GM12878 (cell line): ENCODE results near the gene SLC9C1. TPM values are rescaled to one million over a fixed set of nuclear protein-coding genes. Genes with fewer than 3 reads are reported as not detected.

ENCODE experiments used
- HCFC1 ChIP-seq: fragments of 150-350 bp; IDR thresholded peaks from 2 replicates; pipeline ENCODE4 v1.6.1; 2014; ENCODE audit warnings: low read length
- IKZF2 ChIP-seq, 2 experiments: fragments of 450-650 bp; IDR thresholded peaks; 2 replicates each; pipeline ENCODE4 v1.6.1; 2017; ENCODE audit warnings: mild to moderate bottlenecking in 2 of 2, moderate library complexity in 2 of 2
- MEF2A ChIP-seq: IDR thresholded peaks from 2 replicates; pipeline ENCODE4 v1.6.1; 2011; ENCODE audit warnings: low read depth, mild to moderate bottlenecking, low read length, moderate library complexity; ENCODE audit not compliant: insufficient read depth
- MYB ChIP-seq: fragments of 150-350 bp; IDR thresholded peaks from 2 replicates; pipeline ENCODE4 v1.6.1; 2014; ENCODE audit warnings: mild to moderate bottlenecking, low read depth, low read length, borderline replicate concordance
- POLR2A ChIP-seq: IDR thresholded peaks from 2 replicates; pipeline ENCODE4 v1.6.1; 2011; ENCODE audit warnings: low read depth, mild to moderate bottlenecking, low read length
- WRNIP1 ChIP-seq: IDR thresholded peaks from 2 replicates; pipeline ENCODE4 v1.6.1; 2011; ENCODE audit warnings: low read depth, low read length, improper control_type of control experiment, borderline replicate concordance
- ZNF592 ChIP-seq: fragments of 450-650 bp; IDR thresholded peaks from 2 replicates; pipeline ENCODE4 v1.6.1; 2017; ENCODE audit warnings: mild to moderate bottlenecking, moderate library complexity
- polyA plus RNA-seq, 11 experiments: library from polyadenylated mRNA; depleted of rRNA in 4 of 11; unstranded in 6 of 11; stranded (reverse) in 5 of 11; fragments of >200 nt; fragmentation: Nextera tagmentation in 4 of 11; fragmentation: Illumina TruSeq in 1 of 11; extraction: Ambion mirVana in 4 of 11; extraction: Trizol in 1 of 11; gene quantifications; 1 replicate in 1 of 11; 2 replicates in 10 of 11; pipeline versions ENCODE4 v1.2.1 to v1.2.3, GENCODE V29; 2011 to 2016; ENCODE audit warnings: inconsistent platforms in 2 of 11, missing spikeins in 2 of 11, low read depth in 1 of 11
- total RNA-seq, 4 experiments: library from RNA; depleted of rRNA in 3 of 4; stranded (reverse); fragments of >200 nt in 3 of 4; fragmentation: Illumina TruSeq in 1 of 4; extraction: Trizol in 1 of 4; gene quantifications; 2 replicates each; pipeline versions ENCODE4 v1.2.1 to v1.2.3, GENCODE V29; 2013 to 2021

Gene SLC9C1
- total and polyA plus RNA-seq, 10 of the 15 experiments (the other 5 are each of a cell fraction or from before 2014, with no cell fraction given), result not detected

- TF ChIP-seq ZNF592 (peak; percentile 50; the same call in 1 of the 2 replicates), POLR2A (peak; percentile 66; the same call in 1 of the 2 replicates), MEF2A (peak; percentile 29; the same call in 1 of the 2 replicates), IKZF2 (IDR thresholded peaks at IDR 0.05) (peak; percentile 68 to 77), WRNIP1 (peak; percentile 93; the same call in 1 of the 2 replicates), MYB (0 out of 2 replicates have a peak, but pooled peaks have one; percentile 15), HCFC1 (no peak)
Observed at GRCh38 chr3:112128843-112129727, 164.9 kb downstream of the SLC9C1 start (continued).
